Thyroid gland (tissue), 4 donors: ENCODE data around the gene KRT20. TPM values are rescaled to one million over a fixed set of nuclear protein-coding genes. Genes with fewer than 3 reads are reported as not detected.

Experiments used
- DNase-seq, 2 donors: peaks; one replicate each; pipeline ENCODE4 v3.0.0-alpha.2; 2019
- H3K27ac ChIP-seq, 3 donors: fragments of 200-600 bp; sonication (generic); 1 replicate in 2 of 3; 2 replicates in 1 of 3; pipeline ENCODE4 v1.5.1; 2016 to 2019; ENCODE audit warnings: mild to moderate bottlenecking in 1 of 3, moderate library complexity in 1 of 3
- H3K27me3 ChIP-seq: fragments of 200-600 bp; sonication (generic); one replicate; pipeline ENCODE4 v1.5.1; 2019
- H3K36me3 ChIP-seq, 2 donors: fragments of 200-600 bp; sonication (generic); one replicate each; pipeline ENCODE4 v1.5.1; 2016 to 2019
- H3K4me1 ChIP-seq, 2 donors: fragments of 200-600 bp; sonication (generic); one replicate each; pipeline ENCODE4 v1.5.1; 2017 to 2019
- H3K4me3 ChIP-seq, 3 donors: fragments of 200-600 bp; sonication (generic); replicated peaks in 1 of 3; 1 replicate in 2 of 3; 2 replicates in 1 of 3; pipeline ENCODE4 v1.5.1; 2016; ENCODE audit warnings: mild to moderate bottlenecking in 1 of 3
- H3K9me3 ChIP-seq: fragments of 200-600 bp; sonication (generic); one replicate; pipeline ENCODE4 v1.5.1; 2017
- CTCF ChIP-seq, 6 experiments: fragments of 200-600 bp in 3 of 6; fragments of 450-650 bp in 3 of 6; sonication (generic) in 3 of 6; IDR thresholded peaks; one replicate each; pipeline ENCODE4 v1.5.1; 2016 to 2019; ENCODE audit warnings: antibody characterized with exemption in 6 of 6, mild to moderate bottlenecking in 2 of 6, inconsistent platforms in 1 of 6, moderate library complexity in 1 of 6
- POLR2A ChIP-seq, 2 donors: fragments of 450-650 bp; IDR thresholded peaks; one replicate each; pipeline ENCODE4 v1.6.1; 2017; ENCODE audit warnings: antibody characterized with exemption in 2 of 2, mild to moderate bottlenecking in 2 of 2, moderate library complexity in 1 of 2
- WGBS, 2 donors: methylation state at CpG; one replicate each; pipeline ENCODE4 v1.1.5; 2017; 5-methylcytosine and 5-hydroxymethylcytosine counted together
- intact Hi-C: fragments of 100-400 bp; cut with DNase I; formaldehyde crosslinking; loops from one replicate; pipeline ENCODE4 v1.15.1; 2023
- total RNA-seq, 4 donors: library from RNA; depleted of rRNA; stranded (reverse); fragments of >200 nt; gene quantifications; one replicate each; pipeline ENCODE4 v1.2.3, GENCODE V29; 2016

The KRT20 gene
- total RNA-seq: not detected

GRCh38 chr17:40884708-40885512, at the start of gene KRT20:
Gene KRT20, minus strand, starts transcription at chr17:40885242. Its CDS starts 57 bp downstream, at chr17:40885185.
- intact Hi-C loops: no loop called here

GRCh38 chr17:40932608-40933007, 47.6 kb upstream of the KRT20 start:
- intact Hi-C loops: no loop called here
- no peak overlapping the region for H3K27ac ChIP-seq
- H3K27me3 ChIP-seq: no peaks in the 10 kb centered on the region
- DNase-seq: peak in 1 of 2 donors; percentile 17
- no peaks in the 10 kb centered on the region for H3K36me3 ChIP-seq
- TF ChIP-seq CTCF (IDR thresholded peaks at IDR 0.05): no peak
- TF ChIP-seq POLR2A (IDR thresholded peaks at IDR 0.05): no peak
- H3K4me3 ChIP-seq: no peak overlapping the region
- no peaks in the 10 kb centered on the region for H3K9me3 ChIP-seq
- peaks cover 0 to 10% of the 10 kb centered on the region in 2 donors for H3K4me1 ChIP-seq
- WGBS, 2 donors: 30% methylated on average over 2 of the region's 2 CpGs

More at GRCh38 chr17:40884708-40885512, at the start of gene KRT20:
- no peak for DNase-seq
- H3K36me3 ChIP-seq: no peaks in the 10 kb centered on the region
- no peak for TF ChIP-seq POLR2A (IDR thresholded peaks at IDR 0.05)
- TF ChIP-seq CTCF (IDR thresholded peaks at IDR 0.05): no peak
- H3K4me1 ChIP-seq: no peaks in the 10 kb centered on the region
- no peaks in the 10 kb centered on the region for H3K9me3 ChIP-seq
- WGBS, 2 donors: 90 to 91% methylated on average over 15 to 22 of the region's 23 CpGs
- H3K4me3 ChIP-seq: no peak within 1 kb of the TSS
- H3K27ac ChIP-seq: no peak within 1 kb of the TSS
- H3K27me3 ChIP-seq: no peaks in the 10 kb centered on the region

GRCh38 chr17:40931311-40931710, 46.3 kb upstream of the KRT20 start:
- DNase-seq: no peak
- WGBS, 2 donors: 72 to 83% methylated on average over 3 of the region's 3 CpGs
- intact Hi-C loops: no loop called here
- Histone ChIP-seq H3K4me3 (no peak overlapping the region), H3K27me3 (no peaks in the 10 kb centered on the region), H3K4me1 (peaks cover 0 to 10% of the 10 kb centered on the region in 2 donors), H3K9me3 (no peaks in the 10 kb centered on the region), H3K27ac (no peak overlapping the region), H3K36me3 (no peaks in the 10 kb centered on the region)
- TF ChIP-seq POLR2A (IDR thresholded peaks at IDR 0.05) (no peak), CTCF (IDR thresholded peaks at IDR 0.05) (no peak)

- intact Hi-C loops: no loop called here
- H3K27me3 ChIP-seq: no peaks in the 10 kb centered on the region
- TF ChIP-seq CTCF (IDR thresholded peaks at IDR 0.05): no peak
- no peak for TF ChIP-seq POLR2A (IDR thresholded peaks at IDR 0.05)
- 83 to 87% methylated on average over 8 of the region's 8 CpGs for WGBS, 2 donors
- no peak overlapping the region for H3K4me3 ChIP-seq
- no peak for DNase-seq
- no peak overlapping the region for H3K27ac ChIP-seq
- no peaks in the 10 kb centered on the region for H3K9me3 ChIP-seq
- no peaks in the 10 kb centered on the region for H3K4me1 ChIP-seq
- H3K36me3 ChIP-seq: no peaks in the 10 kb centered on the region
Measured at GRCh38 chr17:40926341-40926740, 41.3 kb upstream of the KRT20 start.

- no peaks in the 10 kb centered on the region for H3K4me1 ChIP-seq
- H3K9me3 ChIP-seq: no peaks in the 10 kb centered on the region
- intact Hi-C loops: no loop called here
- TF ChIP-seq CTCF (IDR thresholded peaks at IDR 0.05) (no peak), POLR2A (IDR thresholded peaks at IDR 0.05) (no peak)
- H3K27ac ChIP-seq: no peak overlapping the region
- 61 to 67% methylated on average over 2 of the region's 2 CpGs for WGBS, 2 donors
- DNase-seq: peak in 1 of 2 donors; percentile 6
- H3K36me3 ChIP-seq: no peaks in the 10 kb centered on the region
- no peak overlapping the region for H3K4me3 ChIP-seq
- no peaks in the 10 kb centered on the region for H3K27me3 ChIP-seq
Measured at GRCh38 chr17:40922239-40922638, 37.2 kb upstream of the KRT20 start.
